ENCODE measurements around the gene AFF3. TPM values are rescaled to one million over a fixed set of nuclear protein-coding genes. Genes with fewer than 3 reads are reported as not detected.

Gene AFF3
- total RNA-seq, 1 experiment from 2014 or later = 0.42 TPM

DNA sequence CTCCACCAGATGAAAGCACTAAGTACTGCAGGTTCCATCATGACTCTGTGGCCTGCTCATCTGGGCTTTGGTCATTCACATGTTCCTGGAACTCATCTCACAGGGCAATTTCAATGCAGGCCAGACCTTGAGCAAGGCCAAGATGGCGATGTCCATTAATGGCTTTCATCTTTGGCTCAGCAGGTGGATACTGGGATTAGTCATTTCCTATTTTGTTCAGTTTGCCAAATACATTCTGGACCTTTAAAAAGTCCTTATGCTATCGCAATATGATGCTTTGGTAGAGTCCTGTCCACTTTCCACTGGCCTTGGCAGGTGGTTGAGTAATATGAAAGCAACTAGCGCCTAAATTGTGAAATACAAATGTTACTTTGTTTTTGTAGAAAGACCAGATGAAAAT, 482.5 kb downstream of the AFF3 start:
- ChIA-PET POLR2A (no interaction called here), CTCF (no interaction called here)
- Mint-ChIP-seq H3K4me3 (ENCODE audit: unreplicated experiment) (no peak overlapping the region), H3K4me1 (ENCODE audit: insufficient read depth, unreplicated experiment) (peaks cover 19% of the 10 kb centered on the region), H3K36me3 (ENCODE audit: insufficient read depth, unreplicated experiment) (no peaks in the 10 kb centered on the region), H3K9me3 (ENCODE audit: unreplicated experiment) (no peaks in the 10 kb centered on the region), H3K27me3 (ENCODE audit: insufficient read depth, unreplicated experiment) (no peaks in the 10 kb centered on the region), H3K27ac (ENCODE audit: low read depth, unreplicated experiment) (no peak overlapping the region)
- intact Hi-C loops (cut with micrococcal nuclease) = no loop called here
- BruUV-seq (replicated peaks) = no TSS peak
- peak; percentile 75 for DNase-seq (ENCODE audit: unreplicated experiment)
- no peak for TF ChIP-seq CTCF (IDR thresholded peaks at IDR 0.05; ENCODE audit: unreplicated experiment)

- DNase-seq (ENCODE audit: unreplicated experiment) = no peak
- H3K4me3 Mint-ChIP-seq (ENCODE audit: unreplicated experiment) = no peak overlapping the region
- H3K27me3 Mint-ChIP-seq (ENCODE audit: insufficient read depth, unreplicated experiment) = no peaks in the 10 kb centered on the region
- peaks cover 20% of the 10 kb centered on the region for H3K4me1 Mint-ChIP-seq (ENCODE audit: insufficient read depth, unreplicated experiment)
- TF ChIP-seq CTCF (IDR thresholded peaks at IDR 0.05; ENCODE audit: unreplicated experiment) = no peak
- BruUV-seq (replicated peaks) = no TSS peak
- CTCF ChIA-PET = no interaction called here
- intact Hi-C loops (cut with micrococcal nuclease) = no loop called here
- no peaks in the 10 kb centered on the region for H3K9me3 Mint-ChIP-seq (ENCODE audit: unreplicated experiment)
- no peak overlapping the region for H3K27ac Mint-ChIP-seq (ENCODE audit: low read depth, unreplicated experiment)
- POLR2A ChIA-PET = no interaction called here
- H3K36me3 Mint-ChIP-seq (ENCODE audit: insufficient read depth, unreplicated experiment) = no peaks in the 10 kb centered on the region
Observed at GRCh38 chr2:99657691-99658258, 484.6 kb downstream of the AFF3 start.

DNA sequence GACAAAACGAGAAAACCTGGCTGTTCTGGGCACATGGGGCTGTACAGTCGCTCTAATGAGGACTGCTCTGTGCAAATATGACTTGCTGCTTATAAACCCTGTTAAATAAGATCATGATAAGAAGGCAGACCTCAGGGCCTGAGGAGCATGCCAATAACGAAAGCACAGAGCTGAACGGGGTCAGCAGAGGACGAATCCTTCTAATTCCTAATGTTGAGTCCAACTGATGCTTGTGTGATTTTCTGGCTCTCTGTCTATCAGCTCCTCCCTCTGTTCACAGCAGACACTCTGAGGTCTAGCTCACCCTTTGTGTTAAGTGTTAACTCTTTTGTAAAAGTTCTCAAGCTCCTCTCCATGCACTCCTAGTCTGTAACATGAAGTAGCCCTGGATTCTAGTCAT, 485.4 kb downstream of the AFF3 start:
- ChIA-PET CTCF (no interaction called here), POLR2A (no interaction called here)
- Mint-ChIP-seq H3K4me3 (ENCODE audit: unreplicated experiment) (no peak overlapping the region), H3K9me3 (ENCODE audit: unreplicated experiment) (no peaks in the 10 kb centered on the region), H3K36me3 (ENCODE audit: insufficient read depth, unreplicated experiment) (no peaks in the 10 kb centered on the region), H3K27ac (ENCODE audit: low read depth, unreplicated experiment) (no peak overlapping the region), H3K4me1 (ENCODE audit: insufficient read depth, unreplicated experiment) (peaks cover 24% of the 10 kb centered on the region), H3K27me3 (ENCODE audit: insufficient read depth, unreplicated experiment) (no peaks in the 10 kb centered on the region)
- no peak for DNase-seq (ENCODE audit: unreplicated experiment)
- intact Hi-C loops (cut with micrococcal nuclease) = no loop called here
- no peak for TF ChIP-seq CTCF (IDR thresholded peaks at IDR 0.05; ENCODE audit: unreplicated experiment)
- BruUV-seq (replicated peaks) = no TSS peak

DNA sequence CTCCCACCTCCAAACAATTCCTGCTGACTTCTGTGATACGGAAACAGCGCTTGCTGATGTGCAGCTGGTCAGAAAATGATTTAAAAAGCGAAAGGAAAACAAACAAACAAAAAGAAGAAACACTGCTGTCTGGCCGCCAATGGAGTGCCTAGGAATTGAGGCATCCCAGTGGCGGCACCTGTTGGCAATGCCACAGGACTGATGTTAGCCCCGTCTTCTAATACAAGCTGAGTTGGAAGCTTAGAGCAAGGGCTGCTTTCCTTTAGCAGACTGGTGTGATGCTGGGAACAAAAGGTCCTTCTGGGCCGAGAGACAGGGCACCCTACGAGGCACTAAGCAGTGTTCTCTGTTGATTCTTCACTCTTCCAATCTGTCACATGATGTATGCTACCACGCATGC, 489.0 kb downstream of the AFF3 start:
- Mint-ChIP-seq H3K4me3 (ENCODE audit: unreplicated experiment) (no peak overlapping the region), H3K4me1 (ENCODE audit: insufficient read depth, unreplicated experiment) (peaks cover 14% of the 10 kb centered on the region), H3K27ac (ENCODE audit: low read depth, unreplicated experiment) (no peak overlapping the region), H3K9me3 (ENCODE audit: unreplicated experiment) (peaks cover 7% of the 10 kb centered on the region), H3K27me3 (ENCODE audit: insufficient read depth, unreplicated experiment) (peaks cover 9% of the 10 kb centered on the region), H3K36me3 (ENCODE audit: insufficient read depth, unreplicated experiment) (no peaks in the 10 kb centered on the region)
- no peak for TF ChIP-seq CTCF (IDR thresholded peaks at IDR 0.05; ENCODE audit: unreplicated experiment)
- intact Hi-C loops (cut with micrococcal nuclease) = no loop called here
- ChIA-PET POLR2A (no interaction called here), CTCF (interaction anchor here (0.6 kb wide), 1 partner anchor 72 kb away, joined by 5 read pairs; no protein-coding TSS in a partner anchor)
- DNase-seq (ENCODE audit: unreplicated experiment) = no peak
- BruUV-seq (replicated peaks) = no TSS peak
